ENCODE measurements around the gene TMPRSS11D. TPM values are rescaled to one million over a fixed set of nuclear protein-coding genes. Genes with fewer than 3 reads are reported as not detected.

TMPRSS11D gene
- total and polyA plus RNA-seq, 2 donors = not detected

GRCh38 chr4:67879486-67879885 lies 4.3 kb downstream of the TMPRSS11D start:
- 87% methylated on average over 3 of the region's 3 CpGs for WGBS
- Histone ChIP-seq H3K27ac (ENCODE audit: low read depth) (no peak overlapping the region), H3K36me3 (ENCODE audit: insufficient read depth) (no peaks in the 10 kb centered on the region), H3K4me3 (ENCODE audit: low read depth, low read length) (no peak overlapping the region), H3K4me1 (ENCODE audit: insufficient read depth) (no peaks in the 10 kb centered on the region)
- DNase-seq (ENCODE audit: extremely low spot score) = no peak

GRCh38 chr4:67877086-67877485 lies 6.7 kb downstream of the TMPRSS11D start:
- no peaks in the 10 kb centered on the region for H3K4me1 ChIP-seq (ENCODE audit: insufficient read depth)

DNA sequence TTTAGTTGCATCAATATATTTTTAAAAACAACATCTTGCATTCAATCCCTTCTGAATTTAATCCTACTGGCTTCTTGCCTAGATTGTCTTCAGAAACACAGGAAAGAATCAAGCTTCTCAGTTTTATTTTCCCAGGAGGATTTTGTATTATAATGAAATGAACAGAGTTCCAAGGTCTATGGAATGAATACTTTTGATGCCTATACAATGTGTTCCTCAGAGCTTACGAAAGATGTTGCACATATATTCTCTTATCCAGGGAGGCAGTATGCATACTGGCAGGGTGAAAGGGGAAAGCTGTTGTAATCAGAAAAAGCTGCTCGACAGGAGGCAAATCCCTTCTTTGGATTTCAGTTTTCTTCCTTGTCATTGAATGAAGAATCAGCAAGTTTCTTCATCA lies 8.8 kb downstream of the TMPRSS11D start:
- no peak for DNase-seq (ENCODE audit: extremely low spot score)
- WGBS = 46% methylated on average over 2 of the region's 2 CpGs
- Histone ChIP-seq H3K27ac (ENCODE audit: low read depth) (no peak overlapping the region), H3K36me3 (ENCODE audit: insufficient read depth) (no peaks in the 10 kb centered on the region), H3K4me1 (ENCODE audit: insufficient read depth) (no peaks in the 10 kb centered on the region), H3K4me3 (ENCODE audit: low read depth, low read length) (no peak overlapping the region)

More at GRCh38 chr4:67877086-67877485, 6.7 kb downstream of the TMPRSS11D start:
- no peaks in the 10 kb centered on the region for H3K36me3 ChIP-seq (ENCODE audit: insufficient read depth)
- H3K27ac ChIP-seq (ENCODE audit: low read depth) = no peak overlapping the region
- DNase-seq (ENCODE audit: extremely low spot score) = no peak
- no peak overlapping the region for H3K4me3 ChIP-seq (ENCODE audit: low read depth, low read length)
- 73% methylated on average over 3 of the region's 3 CpGs for WGBS

GRCh38 chr4:67873116-67873515 lies 10.7 kb downstream of the TMPRSS11D start:
- H3K36me3 ChIP-seq (ENCODE audit: insufficient read depth) = no peaks in the 10 kb centered on the region
- no peak for DNase-seq (ENCODE audit: extremely low spot score)
- no peak overlapping the region for H3K27ac ChIP-seq (ENCODE audit: low read depth)
- no peak overlapping the region for H3K4me3 ChIP-seq (ENCODE audit: low read depth, low read length)
- WGBS = 64% methylated on average over 1 of the region's 1 CpG
- H3K4me1 ChIP-seq (ENCODE audit: insufficient read depth) = no peaks in the 10 kb centered on the region

- H3K36me3 ChIP-seq (ENCODE audit: insufficient read depth) = no peaks in the 10 kb centered on the region
- H3K27ac ChIP-seq (ENCODE audit: low read depth) = no peak overlapping the region
- H3K4me1 ChIP-seq (ENCODE audit: insufficient read depth) = no peaks in the 10 kb centered on the region
- H3K4me3 ChIP-seq (ENCODE audit: low read depth, low read length) = no peak overlapping the region
- no peak for DNase-seq (ENCODE audit: extremely low spot score)
Observed at GRCh38 chr4:67871867-67872266, 11.9 kb downstream of the TMPRSS11D start.

GRCh38 chr4:67869580-67870190 lies 14.1 kb downstream of the TMPRSS11D start:
- H3K27ac ChIP-seq (ENCODE audit: low read depth) = no peak overlapping the region
- H3K4me1 ChIP-seq (ENCODE audit: insufficient read depth) = no peaks in the 10 kb centered on the region
- no peak overlapping the region for H3K4me3 ChIP-seq (ENCODE audit: low read depth, low read length)
- no peaks in the 10 kb centered on the region for H3K36me3 ChIP-seq (ENCODE audit: insufficient read depth)
- 84% methylated on average over 4 of the region's 4 CpGs for WGBS
- no peak for DNase-seq (ENCODE audit: extremely low spot score)

DNA sequence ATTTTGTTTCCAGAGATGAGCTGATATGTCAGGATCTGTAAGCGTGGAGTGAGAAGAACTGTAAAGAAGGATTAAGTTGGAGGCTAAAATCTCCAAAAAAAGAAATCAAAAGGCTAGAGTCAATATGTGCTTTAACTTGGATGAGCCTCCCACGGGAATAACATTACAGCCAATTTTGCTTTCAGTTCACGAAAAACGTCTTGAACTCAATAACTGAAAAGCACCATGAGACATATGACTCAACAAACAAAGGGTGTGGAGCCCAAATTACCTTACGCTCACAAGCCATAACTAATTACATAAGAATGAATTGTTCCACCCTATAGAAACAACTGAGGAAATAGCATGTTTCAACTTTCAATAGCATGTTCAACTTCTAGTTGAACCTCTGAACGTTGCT lies 22.3 kb downstream of the TMPRSS11D start:
- WGBS = 58% methylated on average over 6 of the region's 6 CpGs
- Histone ChIP-seq H3K4me3 (ENCODE audit: low read depth, low read length) (no peak overlapping the region), H3K4me1 (ENCODE audit: insufficient read depth) (no peaks in the 10 kb centered on the region), H3K36me3 (ENCODE audit: insufficient read depth) (no peaks in the 10 kb centered on the region), H3K27ac (ENCODE audit: low read depth) (no peak overlapping the region)
- no peak for DNase-seq (ENCODE audit: extremely low spot score)

- DNase-seq (ENCODE audit: extremely low spot score) = no peak
- no peaks in the 10 kb centered on the region for H3K36me3 ChIP-seq (ENCODE audit: insufficient read depth)
- WGBS = 64% methylated on average over 2 of the region's 2 CpGs
- no peak overlapping the region for H3K4me3 ChIP-seq (ENCODE audit: low read depth, low read length)
- no peak overlapping the region for H3K27ac ChIP-seq (ENCODE audit: low read depth)
- H3K4me1 ChIP-seq (ENCODE audit: insufficient read depth) = no peaks in the 10 kb centered on the region
Observed at GRCh38 chr4:67853336-67853735, 30.5 kb downstream of the TMPRSS11D start.

- Histone ChIP-seq H3K27ac (ENCODE audit: low read depth) (no peak overlapping the region), H3K4me3 (ENCODE audit: low read depth, low read length) (no peak overlapping the region), H3K36me3 (ENCODE audit: insufficient read depth) (no peaks in the 10 kb centered on the region), H3K4me1 (ENCODE audit: insufficient read depth) (no peaks in the 10 kb centered on the region)
- no peak for DNase-seq (ENCODE audit: extremely low spot score)
- WGBS = 90% methylated on average over 2 of the region's 2 CpGs
Observed at GRCh38 chr4:67820903-67821302, 62.9 kb downstream of the TMPRSS11D start.

DNA sequence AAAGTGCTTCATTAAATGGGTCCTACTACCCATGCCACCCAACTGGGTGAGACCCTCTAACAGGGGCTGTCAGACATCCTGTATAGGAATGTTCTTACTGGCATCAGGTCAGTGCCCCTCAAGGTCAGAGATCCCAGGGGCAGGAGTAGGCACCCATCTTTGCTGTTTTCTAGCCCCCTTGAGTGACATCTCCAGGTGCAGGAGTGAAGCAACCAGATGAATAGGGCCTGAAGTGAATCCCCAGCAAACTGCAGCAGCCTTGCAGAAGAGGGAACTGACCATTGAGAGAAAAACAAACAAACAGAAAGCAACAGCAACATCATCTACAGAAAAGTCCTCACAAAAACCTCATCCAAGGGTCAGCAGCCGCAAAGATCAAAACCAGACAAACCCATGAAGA lies 73.8 kb downstream of the TMPRSS11D start:
- 96% methylated on average over 1 of the region's 1 CpG for WGBS
- Histone ChIP-seq H3K36me3 (ENCODE audit: insufficient read depth) (no peaks in the 10 kb centered on the region), H3K4me3 (ENCODE audit: low read depth, low read length) (no peak overlapping the region), H3K4me1 (ENCODE audit: insufficient read depth) (no peaks in the 10 kb centered on the region), H3K27ac (ENCODE audit: low read depth) (no peak overlapping the region)
- DNase-seq (ENCODE audit: extremely low spot score) = no peak

DNA sequence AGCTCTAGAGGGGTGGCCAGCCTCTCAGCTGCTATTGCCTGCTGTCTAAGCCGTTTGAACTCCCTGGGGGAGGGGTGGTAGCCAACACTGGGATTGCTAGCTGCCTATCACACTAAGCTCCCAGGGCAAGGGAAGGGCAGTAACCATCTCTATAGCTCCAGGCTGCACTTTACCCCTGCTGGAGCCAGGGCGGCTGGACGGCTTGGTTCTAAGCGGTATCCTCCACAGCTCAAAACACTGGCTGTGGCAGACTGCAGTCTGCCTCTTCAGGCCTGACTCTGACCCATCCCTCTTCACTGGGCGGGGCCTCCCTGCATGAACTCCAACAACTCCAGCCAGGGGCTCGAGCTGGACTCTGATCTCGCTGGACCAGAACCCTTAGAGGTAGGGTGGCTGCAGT lies 74.3 kb downstream of the TMPRSS11D start:
- no peak for DNase-seq (ENCODE audit: extremely low spot score)

GRCh38 chr4:67796810-67797209 lies 87.0 kb downstream of the TMPRSS11D start:
- no peak overlapping the region for H3K4me3 ChIP-seq (ENCODE audit: low read depth, low read length)
- no peaks in the 10 kb centered on the region for H3K36me3 ChIP-seq (ENCODE audit: insufficient read depth)
- no peaks in the 10 kb centered on the region for H3K4me1 ChIP-seq (ENCODE audit: insufficient read depth)
- no peak for DNase-seq (ENCODE audit: extremely low spot score)
- H3K27ac ChIP-seq (ENCODE audit: low read depth) = no peak overlapping the region

More for the DNA sequence above, 74.3 kb downstream of the TMPRSS11D start:
- 83% methylated on average over 7 of the region's 7 CpGs for WGBS
- Histone ChIP-seq H3K4me3 (ENCODE audit: low read depth, low read length) (no peak overlapping the region), H3K36me3 (ENCODE audit: insufficient read depth) (no peaks in the 10 kb centered on the region), H3K27ac (ENCODE audit: low read depth) (no peak overlapping the region), H3K4me1 (ENCODE audit: insufficient read depth) (no peaks in the 10 kb centered on the region)

GRCh38 chr4:67790721-67791120 lies 93.1 kb downstream of the TMPRSS11D start:
- no peak for DNase-seq (ENCODE audit: extremely low spot score)
- H3K36me3 ChIP-seq (ENCODE audit: insufficient read depth) = no peaks in the 10 kb centered on the region

DNA sequence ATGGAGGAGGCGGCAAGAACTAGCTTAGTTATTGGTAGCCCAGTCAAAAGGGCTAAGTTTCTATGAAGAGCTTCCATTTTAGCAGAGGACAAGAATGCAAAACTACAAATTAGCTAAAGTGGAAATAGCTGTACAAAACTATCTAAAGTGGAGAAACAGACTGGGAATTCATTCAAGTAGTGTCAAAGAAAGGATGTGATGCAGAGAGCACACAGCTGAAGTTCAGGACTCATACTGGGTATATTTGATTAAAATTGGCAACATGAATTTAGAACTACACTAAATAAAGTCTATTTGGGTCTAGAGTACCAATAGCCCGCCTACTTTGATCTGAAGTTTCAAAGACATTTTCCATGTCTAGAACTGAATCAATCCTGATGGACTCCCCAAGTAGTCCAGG lies 96.5 kb downstream of the TMPRSS11D start:
- Histone ChIP-seq H3K36me3 (ENCODE audit: insufficient read depth) (no peaks in the 10 kb centered on the region), H3K4me3 (ENCODE audit: low read depth, low read length) (no peak overlapping the region), H3K27ac (ENCODE audit: low read depth) (no peak overlapping the region), H3K4me1 (ENCODE audit: insufficient read depth) (no peaks in the 10 kb centered on the region)
- no peak for DNase-seq (ENCODE audit: extremely low spot score)
- WGBS = 93% methylated on average over 2 of the region's 2 CpGs

More at GRCh38 chr4:67790721-67791120, 93.1 kb downstream of the TMPRSS11D start:
- Histone ChIP-seq H3K27ac (ENCODE audit: low read depth) (no peak overlapping the region), H3K4me1 (ENCODE audit: insufficient read depth) (no peaks in the 10 kb centered on the region), H3K4me3 (ENCODE audit: low read depth, low read length) (no peak overlapping the region)

- H3K4me3 ChIP-seq (ENCODE audit: low read depth, low read length) = no peak overlapping the region
- no peaks in the 10 kb centered on the region for H3K36me3 ChIP-seq (ENCODE audit: insufficient read depth)
- H3K27ac ChIP-seq (ENCODE audit: low read depth) = no peak overlapping the region
- no peaks in the 10 kb centered on the region for H3K4me1 ChIP-seq (ENCODE audit: insufficient read depth)
- DNase-seq (ENCODE audit: extremely low spot score) = no peak
- 67% methylated on average over 2 of the region's 2 CpGs for WGBS
Observed at GRCh38 chr4:67785528-67785927, 98.3 kb downstream of the TMPRSS11D start.
